ENCODE results near the gene SDE2. TPM values are rescaled to one million over a fixed set of nuclear protein-coding genes. Genes with fewer than 3 reads are reported as not detected.
"Not testable (repeated sequence)": the region's sequence is repeated elsewhere in the genome, so short reads cannot be mapped to it uniquely, and the experiment has no call there.

The SDE2 gene
- total and polyA plus RNA-seq, 12 donors = 4.3 to 32.9 (median 16.9) TPM

DNA sequence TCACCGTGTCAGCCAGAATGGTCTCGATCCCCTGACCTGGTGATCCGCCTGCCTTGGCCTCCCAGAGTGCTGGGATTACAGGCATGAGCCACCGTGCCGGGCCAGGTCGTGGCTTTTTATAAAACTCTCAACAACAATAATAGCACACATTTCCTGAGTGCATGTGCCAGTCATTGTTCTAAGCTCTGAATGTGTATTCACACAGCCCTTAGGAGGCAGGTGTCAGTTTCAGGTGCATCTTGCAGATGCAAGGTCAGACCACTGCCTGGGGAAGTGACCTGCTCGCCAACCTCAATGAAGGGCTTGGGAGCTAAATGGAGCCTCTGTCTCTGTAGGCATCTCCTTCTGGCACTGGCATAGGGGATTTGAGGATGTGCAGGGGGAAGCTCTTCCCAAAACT lies 56.6 kb downstream of the SDE2 start:
- H3K27ac ChIP-seq = no peak overlapping the region
- TF ChIP-seq, protein P1, sequence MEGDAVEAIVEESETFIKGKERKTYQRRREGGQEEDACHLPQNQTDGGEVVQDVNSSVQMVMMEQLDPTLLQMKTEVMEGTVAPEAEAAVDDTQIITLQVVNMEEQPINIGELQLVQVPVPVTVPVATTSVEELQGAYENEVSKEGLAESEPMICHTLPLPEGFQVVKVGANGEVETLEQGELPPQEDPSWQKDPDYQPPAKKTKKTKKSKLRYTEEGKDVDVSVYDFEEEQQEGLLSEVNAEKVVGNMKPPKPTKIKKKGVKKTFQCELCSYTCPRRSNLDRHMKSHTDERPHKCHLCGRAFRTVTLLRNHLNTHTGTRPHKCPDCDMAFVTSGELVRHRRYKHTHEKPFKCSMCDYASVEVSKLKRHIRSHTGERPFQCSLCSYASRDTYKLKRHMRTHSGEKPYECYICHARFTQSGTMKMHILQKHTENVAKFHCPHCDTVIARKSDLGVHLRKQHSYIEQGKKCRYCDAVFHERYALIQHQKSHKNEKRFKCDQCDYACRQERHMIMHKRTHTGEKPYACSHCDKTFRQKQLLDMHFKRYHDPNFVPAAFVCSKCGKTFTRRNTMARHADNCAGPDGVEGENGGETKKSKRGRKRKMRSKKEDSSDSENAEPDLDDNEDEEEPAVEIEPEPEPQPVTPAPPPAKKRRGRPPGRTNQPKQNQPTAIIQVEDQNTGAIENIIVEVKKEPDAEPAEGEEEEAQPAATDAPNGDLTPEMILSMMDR (IDR thresholded peaks at IDR 0.05) = no peak
- TF ChIP-seq POLR2A (IDR thresholded peaks at IDR 0.05) = no peak
- intact Hi-C loops (cut with DNase I) = no loop called here
- peaks cover 0 to 9% of the 10 kb centered on the region in 2 donors for H3K4me1 ChIP-seq (replicated peaks in 1 of 2)
- no peaks in the 10 kb centered on the region for H3K27me3 ChIP-seq
- no peak for DNase-seq
- 71 to 75% (median 74%) methylated on average over 6 to 7 of the region's 7 CpGs for WGBS, 4 donors
- H3K4me3 ChIP-seq = no peak overlapping the region
- no peaks in the 10 kb centered on the region for H3K36me3 ChIP-seq (replicated peaks in 1 of 2)
- H3K9me3 ChIP-seq (replicated peaks in 1 of 3) = no peaks in the 10 kb centered on the region

DNA sequence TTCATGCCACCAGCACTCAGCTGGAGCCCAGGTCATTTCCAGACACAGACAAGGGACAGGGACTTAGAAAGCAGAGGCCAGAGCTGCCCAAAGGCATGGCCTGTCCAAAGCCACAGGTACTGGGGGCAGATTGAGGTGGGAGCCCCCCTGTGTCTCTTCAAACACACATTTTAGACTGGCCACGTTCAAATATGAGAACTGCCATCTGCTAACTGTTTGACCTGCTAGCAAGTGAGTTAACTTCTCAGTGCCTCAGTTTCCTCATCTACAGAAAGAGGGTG lies 57.3 kb downstream of the SDE2 start:
- Histone ChIP-seq H3K4me3 (no peak overlapping the region), H3K36me3 (replicated peaks in 1 of 2) (no peaks in the 10 kb centered on the region), H3K9me3 (replicated peaks in 1 of 3) (no peaks in the 10 kb centered on the region), H3K4me1 (replicated peaks in 1 of 2) (peaks cover 0 to 9% of the 10 kb centered on the region in 2 donors), H3K27me3 (no peaks in the 10 kb centered on the region), H3K27ac (no peak overlapping the region)
- no peak for DNase-seq
- WGBS, 4 donors = 52 to 83% (median 61%) methylated on average over 1 of the region's 1 CpG
- TF ChIP-seq, protein P1 (IDR thresholded peaks at IDR 0.05) = no peak
- TF ChIP-seq POLR2A (IDR thresholded peaks at IDR 0.05) = no peak
- intact Hi-C loops (cut with DNase I) = no loop called here

DNA sequence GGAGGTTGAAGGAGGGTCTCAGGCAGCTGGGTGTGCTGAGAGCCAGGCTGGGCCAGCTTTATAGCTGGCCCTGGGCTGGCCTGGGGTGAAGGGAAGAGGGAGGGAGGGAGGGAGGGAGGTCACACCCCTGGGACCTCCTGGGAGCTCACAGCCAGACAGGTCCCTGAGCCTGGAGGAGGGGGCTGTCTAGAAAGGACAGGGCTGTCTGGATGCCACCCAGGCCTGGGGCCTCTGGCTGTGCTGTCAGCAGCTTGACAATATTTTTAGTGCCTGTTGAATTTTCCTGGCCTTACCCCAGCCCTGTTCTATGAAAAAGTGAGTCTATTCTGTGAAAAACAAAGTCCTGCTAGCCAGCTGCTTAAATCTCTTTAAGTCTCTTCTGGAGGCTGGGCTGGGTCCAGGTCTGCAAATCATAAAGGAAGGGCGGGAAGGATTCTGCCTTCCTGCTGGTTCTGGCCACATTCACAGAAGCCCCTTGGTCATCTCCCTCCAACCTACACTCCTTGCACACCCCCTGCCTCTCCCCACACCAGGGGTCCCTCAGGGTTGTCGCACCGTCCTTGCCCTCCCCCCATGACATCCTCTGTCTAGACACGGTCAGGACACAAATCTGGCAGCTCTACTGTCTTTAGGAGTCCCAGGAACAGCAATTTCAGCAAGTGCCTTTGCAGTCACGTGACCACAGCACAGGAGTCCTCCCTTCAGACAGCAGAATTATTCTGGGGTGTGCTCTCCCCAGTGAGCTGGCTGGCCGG lies 57.8 kb downstream of the SDE2 start, which contains the start of gene LEFTY2:
Gene LEFTY2 (minus strand): TSS at position 34 of the 755 bp plus-strand sequence. CDS start 80 bp downstream, outside the sequence.
- intact Hi-C loops (cut with DNase I) = no loop called here
- Histone ChIP-seq H3K36me3 (replicated peaks in 1 of 2) (no peaks in the 10 kb centered on the region), H3K27me3 (no peaks in the 10 kb centered on the region), H3K27ac (no peak within 1 kb of the TSS), H3K4me3 (no peak within 1 kb of the TSS), H3K9me3 (replicated peaks in 1 of 3) (no peaks in the 10 kb centered on the region), H3K4me1 (replicated peaks in 1 of 2) (peaks cover 0 to 9% of the 10 kb centered on the region in 2 donors)
- DNase-seq = no peak
- TF ChIP-seq, protein P1 (IDR thresholded peaks at IDR 0.05) = no peak
- no peak for TF ChIP-seq POLR2A (IDR thresholded peaks at IDR 0.05)
- WGBS, 4 donors = 65 to 76% (median 73%) methylated on average over 4 to 6 of the region's 6 CpGs

DNA sequence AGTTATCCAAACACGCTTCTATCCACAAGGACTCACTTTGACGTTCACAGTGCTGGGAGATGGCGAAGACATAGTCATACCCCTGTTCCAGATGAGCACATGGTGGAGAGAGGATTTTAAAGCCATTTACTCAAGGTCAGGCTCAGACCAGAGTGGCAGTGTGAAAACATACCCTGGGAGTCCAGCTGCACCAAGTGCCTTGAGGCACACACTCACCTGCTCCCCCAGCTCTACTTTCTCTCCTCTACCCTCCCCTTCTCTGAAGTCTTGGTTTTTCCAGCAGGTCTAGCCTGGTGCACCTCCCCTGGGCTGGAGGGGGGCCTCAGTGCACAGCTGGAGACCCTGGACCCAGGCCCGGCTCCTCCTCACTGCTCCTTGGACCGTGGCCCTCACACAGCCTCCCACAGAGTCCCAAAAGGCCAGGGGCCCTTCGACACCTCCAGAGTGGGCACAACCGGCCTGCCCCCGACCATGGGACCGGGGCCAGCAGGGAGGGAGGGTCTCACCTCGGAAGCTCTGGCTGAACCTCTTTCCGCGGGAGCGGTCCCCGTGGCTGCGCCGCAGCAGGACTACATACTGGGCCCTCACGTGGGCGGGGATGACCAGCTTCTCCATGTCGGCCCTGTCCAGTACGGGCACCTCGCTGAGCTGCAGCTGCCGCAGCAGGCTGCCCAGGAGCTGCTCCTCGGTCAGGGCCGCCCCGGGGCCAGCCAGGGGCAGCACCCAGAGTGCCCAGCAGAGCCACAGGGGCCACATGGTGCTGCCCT lies 58.6 kb downstream of the SDE2 start:
- H3K27ac ChIP-seq = no peak overlapping the region

DNA sequence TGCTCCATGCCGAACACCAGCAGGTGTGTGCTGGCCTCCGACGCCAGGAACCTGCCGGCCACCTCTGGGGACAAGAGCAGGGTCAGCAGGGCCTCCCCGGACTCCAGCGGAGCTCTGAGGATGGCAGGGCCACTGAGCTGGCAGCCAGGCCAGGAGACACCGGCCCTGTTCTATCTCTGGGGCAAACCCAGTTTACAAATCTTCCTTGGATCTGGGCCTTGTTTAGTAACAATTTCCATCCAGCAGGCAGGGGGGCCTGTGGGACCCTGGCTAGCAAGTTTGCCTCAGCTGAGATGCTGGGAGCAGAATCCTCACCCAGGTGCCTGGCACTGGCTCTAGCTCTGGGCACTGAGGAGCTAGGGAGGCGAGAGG lies 59.2 kb downstream of the SDE2 start:
- H3K4me3 ChIP-seq = peak overlapping the region in 1 of 4 donors; percentile 23
- DNase-seq; H3K36me3 ChIP-seq (replicated peaks in 1 of 2); H3K4me1 ChIP-seq (replicated peaks in 1 of 2); intact Hi-C loops (cut with DNase I); H3K27ac ChIP-seq; H3K9me3 ChIP-seq (replicated peaks in 1 of 3); H3K27me3 ChIP-seq: not testable (repeated sequence)
- 53 to 100% (median 60%) methylated on average over 1 to 8 of the region's 8 CpGs for WGBS, 4 donors

More for the DNA sequence above, 58.6 kb downstream of the SDE2 start:
- no peaks in the 10 kb centered on the region for H3K27me3 ChIP-seq
- intact Hi-C loops (cut with DNase I) = no loop called here
- no peak for TF ChIP-seq POLR2A (IDR thresholded peaks at IDR 0.05)
- TF ChIP-seq, protein P1 (IDR thresholded peaks at IDR 0.05) = no peak
- no peaks in the 10 kb centered on the region for H3K9me3 ChIP-seq (replicated peaks in 1 of 3)
- WGBS, 4 donors = 85 to 98% (median 88%) methylated on average over 5 to 25 of the region's 25 CpGs
- H3K36me3 ChIP-seq (replicated peaks in 1 of 2) = no peaks in the 10 kb centered on the region
- DNase-seq = no peak
- H3K4me1 ChIP-seq (replicated peaks in 1 of 2) = peaks cover 0 to 9% of the 10 kb centered on the region in 2 donors
- H3K4me3 ChIP-seq = no peak overlapping the region

DNA sequence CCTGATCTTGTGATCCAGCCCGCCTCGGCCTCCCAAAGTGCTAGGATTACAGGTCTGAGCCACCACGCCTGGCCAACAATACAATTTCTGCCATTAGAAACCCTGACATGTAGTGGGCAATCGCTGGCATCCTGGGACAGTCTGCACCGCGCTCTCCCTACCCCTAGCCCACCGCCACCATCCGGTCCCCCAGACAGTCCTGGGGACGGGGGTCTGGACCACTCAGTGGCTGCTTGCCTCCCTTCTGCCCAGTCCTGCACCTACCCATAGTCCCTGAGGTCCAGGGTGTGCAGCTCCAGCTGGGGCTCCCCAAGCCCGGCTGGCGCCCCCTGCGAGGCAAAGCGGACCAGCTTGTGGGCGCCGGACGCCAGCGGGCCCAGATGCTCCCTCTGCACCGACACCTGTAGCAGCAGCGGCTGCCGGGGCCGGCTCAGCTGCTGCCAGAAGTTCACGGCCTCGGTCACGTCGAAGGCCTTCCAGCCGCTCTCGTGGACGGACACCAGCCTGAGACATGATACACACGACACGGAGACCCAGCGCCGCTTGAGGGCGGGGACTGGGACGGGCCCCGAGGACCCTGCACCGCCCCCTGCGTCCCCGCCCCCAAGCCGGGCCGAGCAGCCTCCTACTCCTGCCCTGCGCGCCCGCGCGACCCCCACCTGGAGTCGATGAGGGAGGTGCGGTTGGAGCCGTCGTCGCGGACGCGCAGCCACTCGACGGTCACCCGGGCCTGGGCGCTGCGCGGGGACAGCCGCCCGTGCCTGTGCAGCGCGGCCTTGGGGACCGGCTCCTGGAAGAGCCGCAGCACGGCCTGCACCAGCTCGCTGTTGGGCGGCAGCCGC lies 59.8 kb downstream of the SDE2 start:
- H3K4me1 ChIP-seq (replicated peaks in 1 of 2); intact Hi-C loops (cut with DNase I); H3K9me3 ChIP-seq (replicated peaks in 1 of 3); H3K27ac ChIP-seq; H3K27me3 ChIP-seq; H3K36me3 ChIP-seq (replicated peaks in 1 of 2): not testable (repeated sequence)
- peak overlapping the region in 1 of 4 donors; percentile 23 for H3K4me3 ChIP-seq
- peak in 2 of 7 donors; percentile 22 to 28 for DNase-seq
- WGBS, 4 donors = 33 to 95% (median 40%) methylated on average over 9 to 60 of the region's 69 CpGs
